Breast epithelium (tissue), 4 donors: ENCODE measurements around the gene TMPRSS13. TPM values are rescaled to one million over a fixed set of nuclear protein-coding genes. Genes with fewer than 3 reads are reported as not detected.

Experiments used
- DNase-seq, 2 donors: peaks; one replicate each; pipeline ENCODE4 v3.0.0-alpha.2; 2019; ENCODE audit warnings: low spot score in 2 of 2
- H3K27ac ChIP-seq, 2 donors: fragments of 200-600 bp; sonication (generic) in 1 of 2; one replicate each; pipeline ENCODE4 v1.5.1; 2016 to 2019; ENCODE audit warnings: mild to moderate bottlenecking in 1 of 2
- H3K27me3 ChIP-seq, 2 donors: fragments of 200-600 bp; sonication (generic) in 1 of 2; one replicate each; pipeline versions ENCODE4 v1.5.1 to v1.6.0; 2017 to 2019; ENCODE audit warnings: control low read depth in 1 of 2, mild to moderate bottlenecking in 1 of 2
- H3K36me3 ChIP-seq: fragments of 200-600 bp; one replicate; pipeline ENCODE4 v1.5.1; 2019
- H3K4me1 ChIP-seq, 2 donors: fragments of 200-600 bp; sonication (generic); one replicate each; pipeline ENCODE4 v1.5.1; 2016 to 2019; ENCODE audit warnings: control low read depth in 1 of 2
- H3K4me3 ChIP-seq, 3 donors: fragments of 200-600 bp; sonication (generic); 1 replicate in 2 of 3; 2 replicates in 1 of 3; pipeline ENCODE4 v1.5.1; 2016 to 2019; ENCODE audit warnings: mild to moderate bottlenecking in 3 of 3, moderate library complexity in 2 of 3
- H3K9me3 ChIP-seq, 2 donors: fragments of 200-600 bp; sonication (generic) in 1 of 2; one replicate each; pipeline ENCODE4 v1.5.1; 2016 to 2019; ENCODE audit warnings: control low read depth in 1 of 2
- POLR2A ChIP-seq: fragments of 450-650 bp; IDR thresholded peaks from one replicate; pipeline ENCODE4 v1.6.1; 2016; ENCODE audit warnings: antibody characterized with exemption, mild to moderate bottlenecking, moderate library complexity
- POLR2AphosphoS5 ChIP-seq, 3 donors: sonication (generic); formaldehyde crosslinking; IDR thresholded peaks; one replicate each; pipeline ENCODE4 v1.6.1; 2017; ENCODE audit warnings: antibody characterized with exemption in 3 of 3
- intact Hi-C: fragments of 100-400 bp; cut with DNase I; formaldehyde crosslinking; loops from one replicate; pipeline ENCODE4 v1.15.1; 2023; ENCODE audit warnings: low total_unique reads
- total RNA-seq, 3 donors: library from RNA; depleted of rRNA; stranded (reverse); fragments of >200 nt; gene quantifications; one replicate each; pipeline ENCODE4 v1.1.0, GENCODE V29; 2016
- TF ChIP-seq, protein P1 (sequence below), 3 donors: fragments of 450-650 bp; IDR thresholded peaks; one replicate each; pipeline ENCODE4 v1.5.1; 2016 to 2017; ENCODE audit warnings: antibody characterized with exemption in 3 of 3, mild to moderate bottlenecking in 3 of 3, moderate library complexity in 3 of 3

The TMPRSS13 gene
- total RNA-seq, 3 donors from 2014 or later, result 0.32 to 34.0 (median 12.5) TPM

DNA sequence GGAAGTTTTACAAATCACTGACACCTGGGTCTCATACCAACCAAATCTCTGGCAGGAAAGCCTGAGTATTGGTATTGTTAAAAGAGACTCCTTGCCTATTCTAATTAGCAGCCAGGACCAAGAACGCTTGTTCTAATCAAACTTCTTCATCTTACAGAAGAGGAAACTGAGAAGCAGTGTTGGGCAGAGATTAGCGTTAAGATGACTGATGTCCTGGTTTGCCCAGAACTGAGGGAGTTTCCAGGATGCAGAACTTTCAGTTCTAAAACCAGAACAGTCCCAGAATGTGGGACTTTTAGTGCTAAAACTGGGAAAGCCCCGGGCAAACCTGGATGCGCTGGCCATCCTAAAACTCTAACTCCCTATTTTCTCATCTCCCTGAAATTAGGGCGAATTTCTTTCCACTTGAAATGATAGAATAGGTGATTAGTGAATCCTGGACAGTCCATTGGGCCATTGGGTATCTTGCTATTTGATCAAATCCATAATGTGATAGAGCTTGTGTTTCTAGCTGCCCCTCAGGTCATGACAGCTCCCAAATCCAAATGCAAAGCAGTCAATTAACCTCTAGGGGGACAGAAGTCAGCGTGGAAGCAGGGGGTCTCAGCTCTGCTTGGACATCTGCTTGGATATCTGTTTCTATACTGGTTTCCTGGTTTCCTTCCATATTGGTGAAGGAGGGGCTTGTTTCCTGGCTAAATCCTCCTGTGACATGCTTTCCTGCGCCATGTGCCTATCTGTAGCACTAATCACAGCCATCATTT, 16.0 kb upstream of the TMPRSS13 start:
- no peak for TF ChIP-seq POLR2AphosphoS5 (IDR thresholded peaks at IDR 0.05)
- no peak for TF ChIP-seq POLR2A
- TF ChIP-seq, protein P1, sequence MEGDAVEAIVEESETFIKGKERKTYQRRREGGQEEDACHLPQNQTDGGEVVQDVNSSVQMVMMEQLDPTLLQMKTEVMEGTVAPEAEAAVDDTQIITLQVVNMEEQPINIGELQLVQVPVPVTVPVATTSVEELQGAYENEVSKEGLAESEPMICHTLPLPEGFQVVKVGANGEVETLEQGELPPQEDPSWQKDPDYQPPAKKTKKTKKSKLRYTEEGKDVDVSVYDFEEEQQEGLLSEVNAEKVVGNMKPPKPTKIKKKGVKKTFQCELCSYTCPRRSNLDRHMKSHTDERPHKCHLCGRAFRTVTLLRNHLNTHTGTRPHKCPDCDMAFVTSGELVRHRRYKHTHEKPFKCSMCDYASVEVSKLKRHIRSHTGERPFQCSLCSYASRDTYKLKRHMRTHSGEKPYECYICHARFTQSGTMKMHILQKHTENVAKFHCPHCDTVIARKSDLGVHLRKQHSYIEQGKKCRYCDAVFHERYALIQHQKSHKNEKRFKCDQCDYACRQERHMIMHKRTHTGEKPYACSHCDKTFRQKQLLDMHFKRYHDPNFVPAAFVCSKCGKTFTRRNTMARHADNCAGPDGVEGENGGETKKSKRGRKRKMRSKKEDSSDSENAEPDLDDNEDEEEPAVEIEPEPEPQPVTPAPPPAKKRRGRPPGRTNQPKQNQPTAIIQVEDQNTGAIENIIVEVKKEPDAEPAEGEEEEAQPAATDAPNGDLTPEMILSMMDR (IDR thresholded peaks at IDR 0.05), result no peak
- no peak overlapping the region for H3K27ac ChIP-seq
- no peak for DNase-seq
- H3K4me1 ChIP-seq, result no peaks in the 10 kb centered on the region
- no peaks in the 10 kb centered on the region for H3K27me3 ChIP-seq
- intact Hi-C loops, result loop anchor here (5.0 kb wide), 1 partner anchor 103 kb away; no protein-coding TSS in a partner anchor
- H3K36me3 ChIP-seq, result no peaks in the 10 kb centered on the region
- no peak overlapping the region for H3K4me3 ChIP-seq
- no peaks in the 10 kb centered on the region for H3K9me3 ChIP-seq

DNA sequence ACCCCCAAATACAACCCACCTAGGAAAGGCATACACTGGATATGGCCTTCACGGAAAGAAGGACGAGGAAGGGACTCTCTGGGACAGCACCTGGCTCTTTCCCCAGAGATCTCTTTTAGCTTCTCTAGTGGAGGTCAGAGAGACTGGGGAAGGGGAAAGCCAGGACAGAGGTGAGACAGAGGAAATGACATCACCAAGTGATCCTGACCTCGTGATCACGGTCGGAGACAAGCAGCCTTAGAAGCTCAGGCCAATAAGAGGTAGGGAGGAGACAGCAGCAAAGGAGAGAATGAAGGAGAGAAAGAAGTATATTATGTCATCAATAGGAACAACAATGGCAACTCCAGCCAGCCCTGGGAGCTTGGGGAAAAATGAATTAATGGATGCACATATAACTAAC, 15.4 kb upstream of the TMPRSS13 start:
- no peak for DNase-seq
- H3K4me1 ChIP-seq, result no peaks in the 10 kb centered on the region
- H3K36me3 ChIP-seq, result no peaks in the 10 kb centered on the region
- H3K9me3 ChIP-seq, result no peaks in the 10 kb centered on the region
- H3K27ac ChIP-seq, result no peak overlapping the region
- H3K27me3 ChIP-seq, result no peaks in the 10 kb centered on the region
- no peak overlapping the region for H3K4me3 ChIP-seq
- intact Hi-C loops, result no loop called here
- TF ChIP-seq POLR2A (no peak), POLR2AphosphoS5 (IDR thresholded peaks at IDR 0.05) (no peak)
- TF ChIP-seq, protein P1 (IDR thresholded peaks at IDR 0.05), result no peak

DNA sequence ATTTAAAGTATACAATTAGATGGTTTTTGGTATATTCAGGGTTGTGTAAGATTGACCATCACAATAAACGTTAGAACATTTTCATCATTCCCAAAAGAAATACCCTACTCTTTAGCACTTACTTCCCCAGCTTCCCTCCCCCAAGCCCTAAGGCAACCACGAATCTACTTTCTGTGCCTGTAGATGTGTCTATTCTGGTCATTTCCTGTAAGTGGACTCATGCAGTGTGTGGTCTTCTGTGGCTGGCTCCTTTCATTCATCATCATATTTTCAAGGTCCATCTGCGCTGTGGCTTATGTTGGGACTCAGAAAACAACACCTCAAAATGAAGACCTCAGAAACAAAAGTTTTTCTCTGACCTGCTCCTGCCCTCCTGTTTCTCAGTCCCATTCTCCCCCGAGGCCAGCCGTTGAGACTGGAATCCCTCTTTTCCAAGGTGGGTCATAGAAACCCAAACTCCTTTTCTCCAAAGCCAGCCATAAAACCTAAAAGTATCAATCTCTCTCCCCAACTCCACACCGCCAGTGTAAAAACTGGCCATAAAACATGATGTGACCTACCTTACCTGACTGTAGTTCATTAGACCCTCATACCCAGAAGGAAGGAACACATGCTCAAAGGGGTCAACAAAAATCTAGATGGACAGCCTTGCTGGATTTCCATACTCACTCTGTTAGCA, 12.9 kb upstream of the TMPRSS13 start:
- TF ChIP-seq, protein P1 (IDR thresholded peaks at IDR 0.05), result no peak
- TF ChIP-seq POLR2AphosphoS5 (IDR thresholded peaks at IDR 0.05), result no peak
- TF ChIP-seq POLR2A, result no peak
- H3K4me3 ChIP-seq, result no peak overlapping the region
- no peaks in the 10 kb centered on the region for H3K36me3 ChIP-seq
- H3K27ac ChIP-seq, result no peak overlapping the region
- intact Hi-C loops, result loop anchor here (1.0 kb wide), 1 partner anchor 31 kb away; no protein-coding TSS in a partner anchor
- no peak for DNase-seq
- no peaks in the 10 kb centered on the region for H3K9me3 ChIP-seq
- no peaks in the 10 kb centered on the region for H3K4me1 ChIP-seq
- H3K27me3 ChIP-seq, result no peaks in the 10 kb centered on the region

DNA sequence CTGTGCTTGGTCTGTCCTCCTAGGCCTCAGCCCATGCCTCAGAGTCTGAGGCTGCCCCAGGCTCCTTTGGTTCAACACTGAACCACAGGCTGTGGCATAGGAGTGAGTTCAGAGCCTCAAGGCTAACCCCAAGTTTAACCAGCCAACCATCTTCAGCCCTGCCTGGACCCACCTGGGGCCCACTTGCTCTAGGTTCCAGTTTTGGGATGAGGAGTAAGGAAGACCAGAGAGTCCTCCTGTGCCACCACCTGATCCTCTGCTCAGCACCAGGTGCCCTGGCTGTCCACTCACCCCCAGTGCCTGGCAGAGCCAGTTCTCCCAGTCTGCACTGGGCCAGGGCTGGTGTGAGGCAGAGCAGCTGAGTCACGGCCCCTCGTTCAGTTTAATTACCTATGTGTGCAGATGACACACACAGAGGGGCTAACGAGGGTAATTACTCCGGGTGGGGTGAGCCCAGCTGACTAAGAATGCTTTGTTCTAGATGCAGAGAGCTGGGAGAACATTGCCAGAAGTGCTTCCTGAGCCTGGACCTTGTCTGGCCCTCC, 12.0 kb upstream of the TMPRSS13 start:
- no peak for TF ChIP-seq POLR2A
- TF ChIP-seq, protein P1 (IDR thresholded peaks at IDR 0.05), result no peak
- no peak for TF ChIP-seq POLR2AphosphoS5 (IDR thresholded peaks at IDR 0.05)
- intact Hi-C loops, result loop anchor here (1.0 kb wide), 1 partner anchor 30 kb away; no protein-coding TSS in a partner anchor
- DNase-seq, result no peak
- H3K9me3 ChIP-seq, result no peaks in the 10 kb centered on the region
- H3K36me3 ChIP-seq, result no peaks in the 10 kb centered on the region
- H3K27ac ChIP-seq, result no peak overlapping the region
- no peaks in the 10 kb centered on the region for H3K27me3 ChIP-seq
- H3K4me3 ChIP-seq, result no peak overlapping the region
- no peaks in the 10 kb centered on the region for H3K4me1 ChIP-seq

DNA sequence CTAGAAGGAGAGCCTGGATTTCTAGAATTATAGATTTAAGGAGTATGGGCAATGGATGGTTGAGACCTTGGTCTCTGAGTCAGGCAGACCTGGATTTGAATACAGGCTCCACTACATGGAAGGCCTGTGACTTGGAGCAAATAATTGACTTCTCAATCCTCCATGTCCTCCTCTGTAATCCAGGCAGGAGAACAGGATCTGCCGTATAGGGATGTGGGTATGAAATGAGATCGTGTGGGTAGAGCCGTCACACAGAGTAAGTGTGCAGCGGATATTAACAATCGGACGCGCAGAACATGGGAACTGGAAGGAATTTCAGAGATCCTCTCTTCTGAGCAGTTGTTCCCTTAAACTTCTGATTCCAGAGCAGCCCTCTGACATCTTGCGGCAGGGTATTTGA, 11.5 kb upstream of the TMPRSS13 start:
- Histone ChIP-seq H3K4me1 (no peaks in the 10 kb centered on the region), H3K27ac (no peak overlapping the region), H3K27me3 (no peaks in the 10 kb centered on the region), H3K4me3 (no peak overlapping the region), H3K36me3 (no peaks in the 10 kb centered on the region), H3K9me3 (no peaks in the 10 kb centered on the region)
- TF ChIP-seq, protein P1 (IDR thresholded peaks at IDR 0.05), result no peak
- TF ChIP-seq POLR2A (no peak), POLR2AphosphoS5 (IDR thresholded peaks at IDR 0.05) (no peak)
- intact Hi-C loops, result loop anchor here (1.0 kb wide), 1 partner anchor 29 kb away; no protein-coding TSS in a partner anchor
- DNase-seq, result no peak
